GM21723 (cell line): ENCODE measurements around the gene TLK1.

ENCODE experiments used
- ATAC-seq: cut with Tn5 transposase; IDR thresholded peaks from one replicate; pipeline ENCODE4 v1.9.1; 2021; ENCODE audit warnings: mild to moderate bottlenecking, moderate library complexity; ENCODE audit not compliant: unreplicated experiment

The TLK1 gene

DNA sequence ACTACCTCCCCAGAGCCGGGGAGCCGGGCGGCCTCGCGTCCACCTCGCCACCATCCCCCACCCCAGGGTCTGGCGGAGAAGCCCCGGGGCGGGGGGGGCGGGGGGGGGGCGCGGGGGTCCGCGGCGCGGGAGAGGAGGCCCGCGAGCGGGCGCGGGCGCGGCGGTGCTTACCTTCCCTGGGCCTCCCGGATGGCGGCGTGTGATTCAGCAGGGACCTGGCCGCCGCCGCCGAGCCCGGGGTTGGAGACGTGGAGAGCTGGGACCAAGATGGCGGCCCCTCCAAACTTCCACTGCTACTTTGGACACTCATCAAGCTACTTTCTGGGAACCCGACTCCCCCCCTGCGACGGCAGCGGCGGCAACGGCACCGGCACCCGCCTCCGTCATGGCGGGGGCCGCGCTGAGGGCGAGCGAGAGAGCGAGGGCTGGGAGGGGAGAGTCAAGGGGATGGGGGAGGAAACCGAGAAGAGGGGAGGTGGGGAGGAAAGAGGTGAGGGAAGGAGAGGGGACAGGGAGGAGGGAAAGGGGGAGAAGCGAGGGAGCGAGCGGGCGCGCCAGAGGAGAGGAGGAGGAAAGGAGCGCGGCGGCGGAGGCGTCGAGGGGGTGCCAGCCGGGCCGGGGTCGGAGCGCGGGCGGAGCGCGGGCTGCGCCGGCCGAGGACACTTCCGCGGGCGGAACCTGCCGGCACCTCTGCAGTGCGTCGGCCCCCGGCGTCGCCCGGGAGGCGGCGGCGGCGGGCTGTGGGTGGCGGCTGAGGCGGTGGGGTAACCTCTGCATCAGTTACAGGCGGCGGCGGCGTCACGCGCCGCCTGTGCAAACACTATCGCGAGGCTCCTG, at the start of gene TLK1:
Gene TLK1 (minus strand): TSS at position 775 of the 837 bp plus-strand sequence. CDS start 465 bp downstream, at position 310.
- ATAC-seq, result peak; percentile 47

GRCh38 chr2:171210216-171210863, 49.6 kb upstream of the TLK1 start:
- ATAC-seq, result no peak

GRCh38 chr2:171208657-171209056, 48.0 kb upstream of the TLK1 start:
- no peak for ATAC-seq

DNA sequence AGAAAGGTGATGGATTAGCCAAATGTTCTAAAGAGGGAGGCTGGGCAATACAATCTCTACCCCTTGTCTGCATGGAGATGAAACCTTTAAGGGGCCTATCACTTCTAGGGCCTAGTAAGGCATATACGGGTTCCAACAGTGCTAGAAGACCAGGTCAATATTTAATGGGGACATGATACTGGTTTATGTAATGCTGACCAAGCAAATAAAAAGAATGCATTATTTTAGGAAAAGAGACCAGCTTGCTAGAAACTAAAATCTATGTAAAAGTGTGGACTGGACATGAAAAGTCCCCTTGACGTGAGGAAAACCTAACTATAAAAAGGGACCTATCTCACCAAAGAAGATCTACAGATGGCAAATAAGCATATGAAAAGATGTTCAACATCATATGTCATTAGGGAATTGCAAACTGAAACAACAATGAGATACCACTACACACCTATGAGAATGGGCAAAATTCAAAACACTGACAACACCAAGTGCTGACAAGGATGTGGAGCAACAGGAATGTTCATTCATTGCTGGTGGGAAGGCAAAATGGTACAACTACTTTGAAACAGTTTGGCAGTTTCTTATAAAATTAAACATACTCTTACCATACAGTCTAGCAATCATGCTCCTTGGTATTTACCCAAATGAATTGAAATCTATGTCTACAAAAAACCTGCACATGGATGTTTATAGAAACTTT, 45.9 kb upstream of the TLK1 start:
- no peak for ATAC-seq

DNA sequence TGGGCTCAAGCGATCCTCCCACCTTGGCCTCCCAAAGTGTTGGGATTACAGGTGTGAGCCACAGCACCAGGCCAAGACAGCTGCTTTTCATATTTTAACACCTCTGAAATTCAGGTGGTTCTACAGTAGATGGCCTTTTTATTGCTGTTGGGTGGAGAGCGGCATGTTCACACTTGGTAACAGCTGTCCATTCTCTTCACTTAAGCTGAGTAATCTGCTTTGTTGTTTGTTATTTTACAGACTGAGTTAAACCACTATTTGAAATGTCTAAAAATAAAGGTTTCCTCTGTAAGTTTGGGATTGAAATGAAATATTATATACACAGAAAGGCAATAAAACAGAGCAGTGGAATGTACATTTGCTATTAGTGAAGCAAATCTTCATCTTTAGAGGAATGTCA, 44.9 kb upstream of the TLK1 start:
- ATAC-seq, result no peak

DNA sequence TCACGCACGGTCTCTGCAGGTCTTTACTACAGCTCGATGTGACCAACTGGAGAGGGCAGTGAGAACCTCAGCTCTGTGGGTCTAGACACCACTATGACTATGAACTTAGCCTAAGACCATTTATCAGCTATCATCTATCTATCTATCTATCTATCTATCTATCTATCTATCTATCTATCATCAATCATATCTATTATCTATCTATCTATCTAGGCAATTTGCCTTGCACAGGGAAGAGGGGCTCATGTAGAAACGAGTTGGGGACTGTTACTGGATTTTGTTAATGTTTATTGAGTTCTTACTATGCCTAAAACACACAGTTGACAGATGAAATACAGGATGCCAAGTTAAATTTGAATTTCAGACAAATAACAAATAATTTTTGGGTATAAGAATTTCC, 41.1 kb upstream of the TLK1 start:
- ATAC-seq, result no peak

- no peak for ATAC-seq
These were observed 40.6 kb upstream of the TLK1 start for GRCh38 chr2:171201271-171201670.

DNA sequence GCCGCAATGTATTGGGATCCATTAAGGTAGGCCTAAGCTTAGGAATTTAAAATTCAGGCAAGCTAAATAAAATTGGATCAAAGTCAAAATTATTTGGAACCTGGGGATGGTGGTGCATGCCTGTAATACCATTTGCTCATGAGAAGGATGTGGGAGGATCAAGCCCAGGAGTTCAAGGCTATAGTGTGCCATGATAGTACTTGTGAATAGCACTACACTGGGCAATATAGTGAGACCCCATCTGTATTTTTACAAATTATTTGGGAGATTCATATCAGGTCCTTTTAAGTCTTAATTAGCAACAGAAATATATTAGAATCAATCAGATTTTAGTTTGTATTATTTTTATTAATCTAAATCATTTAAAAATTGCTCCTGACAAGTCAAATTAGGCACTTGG, 39.8 kb upstream of the TLK1 start:
- no peak for ATAC-seq

DNA sequence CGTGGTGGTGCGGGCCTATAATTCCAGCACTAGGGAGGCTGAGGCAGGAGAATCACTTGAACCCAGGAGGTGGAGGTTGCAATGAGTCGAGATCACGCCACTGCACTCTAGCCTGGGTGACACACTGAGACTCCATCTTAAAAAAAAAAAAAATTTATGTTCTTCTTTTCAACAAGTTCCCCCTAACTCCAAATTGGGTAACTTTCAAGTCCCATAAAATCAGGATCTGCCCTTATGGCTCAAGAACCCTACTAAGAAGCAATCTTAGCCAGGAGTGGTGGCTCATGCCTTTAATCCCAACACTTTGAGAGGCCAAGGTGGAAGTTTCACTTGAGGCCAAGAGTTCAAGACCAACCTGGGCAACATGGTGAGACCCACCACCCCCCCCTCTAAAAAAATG, 30.3 kb upstream of the TLK1 start:
- no peak for ATAC-seq

DNA sequence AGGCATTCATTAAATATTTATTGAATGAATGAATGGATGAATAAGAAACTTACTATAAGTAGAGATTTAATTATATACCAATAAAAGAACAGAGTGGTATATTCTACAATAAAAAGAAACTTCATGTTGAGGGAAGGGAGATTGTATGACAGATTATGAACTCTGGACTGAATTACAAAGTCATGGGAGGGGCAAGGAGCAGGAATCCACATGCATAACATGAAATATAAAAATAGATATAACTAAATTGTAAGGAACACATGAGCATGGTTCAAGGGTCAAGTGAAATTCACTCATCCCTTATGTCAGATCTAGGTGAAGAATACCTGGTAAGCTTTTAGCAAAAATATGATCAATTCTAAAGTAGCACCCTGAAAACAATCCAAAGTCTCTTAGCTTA, 27.1 kb upstream of the TLK1 start:
- no peak for ATAC-seq

DNA sequence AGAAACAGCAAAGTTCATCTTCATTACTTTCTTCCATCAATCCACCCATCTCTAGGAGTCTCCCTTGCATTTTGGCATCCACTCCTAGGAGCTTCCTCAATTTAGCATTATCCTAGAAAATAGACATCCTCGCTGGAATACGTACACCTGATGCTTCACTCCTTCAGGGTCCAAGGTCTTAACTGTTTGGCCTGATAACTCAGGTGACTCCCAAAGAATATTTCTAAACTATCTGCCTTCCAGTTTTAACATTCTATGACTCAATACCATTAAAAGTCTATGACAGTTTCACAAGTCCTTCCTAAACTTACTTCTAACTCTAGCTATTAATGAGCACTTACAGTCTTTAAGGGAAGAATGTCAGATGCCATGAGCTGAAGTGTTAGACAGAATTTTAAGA, 26.5 kb upstream of the TLK1 start:
- no peak for ATAC-seq

DNA sequence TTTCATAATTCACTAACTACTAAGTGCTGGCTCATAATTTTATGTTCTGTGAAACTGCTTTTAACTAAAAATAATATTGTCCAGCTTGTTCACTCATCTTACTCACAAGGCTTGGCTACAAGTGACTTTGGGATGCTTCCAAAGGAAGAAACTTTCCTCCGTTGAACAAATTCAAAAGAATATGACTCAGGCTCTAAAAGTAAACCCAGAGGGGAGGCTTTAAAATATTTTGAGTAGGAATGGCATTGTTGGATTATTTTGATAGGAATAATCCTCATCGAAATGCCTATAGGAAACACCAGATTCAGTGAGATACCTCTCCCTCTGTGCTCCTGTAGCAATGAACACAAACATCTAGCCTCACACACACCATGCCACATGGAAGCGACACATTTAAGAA, 25.2 kb upstream of the TLK1 start:
- ATAC-seq, result no peak

- no peak for ATAC-seq
These were observed 24.6 kb upstream of the TLK1 start for GRCh38 chr2:171185165-171185818.

DNA sequence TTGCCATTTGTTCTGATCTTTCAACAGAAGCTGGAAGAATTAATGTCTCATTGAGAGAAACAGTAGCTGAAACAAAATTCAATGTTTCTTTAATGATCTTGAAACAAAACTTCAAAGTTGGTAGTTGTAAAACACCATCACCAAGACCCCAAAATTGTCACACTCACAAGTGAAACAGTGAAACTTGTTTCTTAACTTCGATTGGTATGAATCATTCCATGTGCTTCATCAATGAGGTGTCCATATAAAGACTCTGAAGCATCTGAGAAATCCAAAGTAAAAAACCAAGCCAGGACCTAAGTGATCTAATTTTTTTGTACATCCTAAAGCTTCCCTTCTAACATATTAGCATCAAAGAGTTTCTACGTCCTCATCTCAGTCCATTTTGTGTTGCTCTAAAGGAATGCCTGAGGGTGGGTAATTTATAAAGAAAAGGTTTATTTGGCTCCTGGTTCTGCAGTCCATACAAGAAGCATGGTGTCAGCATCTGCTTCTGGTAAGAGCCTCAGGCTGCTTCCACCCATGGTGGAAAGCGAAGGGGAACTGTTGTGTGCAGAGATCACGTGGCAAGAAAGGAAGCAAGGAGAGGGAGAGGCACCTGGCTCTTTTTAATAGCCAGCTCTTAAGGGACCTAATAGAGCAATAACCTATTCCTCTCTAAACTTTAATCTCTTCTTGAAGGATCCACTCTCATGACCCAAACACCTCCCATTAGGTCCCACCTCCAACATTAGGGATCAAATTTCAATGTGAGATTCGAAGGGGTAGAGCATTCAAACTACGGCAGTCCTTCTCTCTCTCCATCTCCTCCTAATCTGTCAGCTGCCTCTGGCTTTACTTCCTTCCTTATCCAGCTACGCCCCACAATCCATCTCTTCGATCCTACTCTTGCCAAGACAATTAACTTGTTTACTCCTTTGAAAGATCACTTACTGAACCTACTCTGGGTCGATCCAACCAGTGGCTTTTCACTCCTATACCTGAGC, 20.7 kb upstream of the TLK1 start:
- no peak for ATAC-seq

- no peak for ATAC-seq
These were observed 19.7 kb upstream of the TLK1 start for GRCh38 chr2:171180229-171180930.

DNA sequence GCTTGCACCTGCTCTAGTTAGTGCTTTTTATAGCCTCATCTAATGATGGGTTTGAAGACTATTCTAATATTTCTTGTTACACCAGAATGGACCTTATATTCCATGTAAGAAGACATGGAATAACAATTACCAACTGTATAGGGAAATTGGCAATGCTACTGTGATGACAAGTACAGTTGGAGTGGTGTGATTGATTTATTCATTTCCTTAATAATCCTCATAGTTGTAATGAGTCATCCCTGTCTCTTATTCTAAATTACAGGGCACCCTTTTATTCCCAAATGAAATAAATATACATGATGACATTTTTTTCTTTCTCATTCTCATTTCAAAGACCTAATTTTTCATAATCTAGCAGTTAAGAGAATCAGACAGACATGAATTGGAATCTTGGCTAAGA, 18.3 kb upstream of the TLK1 start:
- no peak for ATAC-seq

- ATAC-seq, result no peak
These were observed 15.8 kb upstream of the TLK1 start for GRCh38 chr2:171176516-171176915.

GRCh38 chr2:171174075-171174474, 13.4 kb upstream of the TLK1 start:
- no peak for ATAC-seq

DNA sequence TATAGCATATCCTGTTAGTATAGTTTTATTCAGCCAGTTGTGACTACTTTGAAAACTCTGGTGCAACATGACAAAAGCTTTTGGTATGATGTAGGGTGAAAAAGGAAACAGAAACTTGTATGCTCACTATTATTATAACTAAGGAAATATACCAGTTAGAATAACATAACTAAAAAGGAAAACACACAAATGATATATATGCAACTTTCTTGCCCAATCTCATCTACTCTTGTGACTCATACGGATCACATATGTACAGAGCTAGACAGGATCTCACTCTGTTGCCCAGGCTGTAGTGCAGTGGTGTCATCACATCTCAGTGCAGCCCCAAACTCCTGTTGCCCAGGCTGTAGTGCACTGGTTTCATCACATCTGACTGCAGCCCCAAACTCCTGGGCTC, 12.4 kb upstream of the TLK1 start:
- ATAC-seq, result no peak

DNA sequence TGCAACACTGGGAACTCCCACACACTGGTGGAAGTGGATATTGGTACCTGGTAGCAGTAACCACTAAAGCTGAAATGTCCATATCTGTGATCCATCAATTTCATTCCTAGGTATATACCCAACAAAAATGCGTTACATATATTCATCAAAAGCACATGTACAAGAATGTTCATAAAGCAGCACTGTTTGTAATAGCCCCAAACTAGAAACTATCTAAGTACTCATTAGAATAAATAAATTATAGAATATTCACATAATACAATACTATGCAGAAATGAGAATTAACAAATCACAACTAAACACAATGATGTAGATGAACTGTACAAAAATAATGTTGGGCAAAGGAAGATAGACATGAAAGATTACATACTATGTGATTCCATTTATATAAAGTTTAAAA, 11.1 kb upstream of the TLK1 start:
- ATAC-seq, result no peak
